HG03280 (cell line): Measurements from ENCODE around the gene NEURL3.
"Not testable (repeated sequence)": the region's sequence is repeated elsewhere in the genome, so short reads cannot be mapped to it uniquely, and the experiment has no call there.

Experiments used
- ATAC-seq: cut with Tn5 transposase; IDR thresholded peaks from one replicate; pipeline ENCODE4 v1.9.1; 2021; ENCODE audit warnings: mild to moderate bottlenecking, moderate library complexity; ENCODE audit not compliant: unreplicated experiment

The NEURL3 gene, protein sequence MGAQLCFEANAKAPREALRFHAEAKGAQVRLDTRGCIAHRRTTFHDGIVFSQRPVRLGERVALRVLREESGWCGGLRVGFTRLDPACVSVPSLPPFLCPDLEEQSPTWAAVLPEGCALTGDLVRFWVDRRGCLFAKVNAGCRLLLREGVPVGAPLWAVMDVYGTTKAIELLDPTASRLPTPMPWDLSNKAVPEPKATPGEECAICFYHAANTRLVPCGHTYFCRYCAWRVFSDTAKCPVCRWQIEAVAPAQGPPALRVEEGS

DNA sequence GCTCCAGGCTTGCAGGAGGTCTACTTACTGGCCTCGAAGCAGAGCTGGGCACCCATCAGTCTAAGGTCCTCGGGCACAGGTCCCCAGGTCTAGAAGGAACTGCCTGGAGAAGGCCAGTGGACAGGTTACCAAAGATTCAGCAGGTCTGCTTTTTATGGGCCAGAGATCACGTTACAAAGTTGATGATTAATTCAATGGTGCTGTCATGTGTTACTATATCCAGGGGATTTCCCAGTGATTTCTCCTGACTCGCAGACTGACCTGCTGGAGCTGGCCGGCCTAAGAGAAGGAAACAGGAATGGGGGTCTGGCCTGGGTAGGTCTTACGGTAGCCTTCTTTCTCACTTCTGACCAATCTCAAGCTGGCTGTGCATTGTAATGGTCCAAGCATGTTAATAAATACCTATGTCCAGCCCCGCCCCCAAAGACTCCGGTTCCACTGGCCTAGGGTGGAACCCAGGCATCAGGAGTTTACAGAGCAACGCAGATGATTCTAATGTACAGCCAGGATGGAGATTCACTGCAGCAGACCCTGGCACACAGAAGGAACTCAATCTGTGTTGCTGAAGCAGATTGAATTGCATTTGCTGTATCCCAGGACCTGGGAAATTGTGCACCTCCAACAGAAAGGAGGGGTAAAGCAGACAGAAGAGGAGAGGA, at the start of gene NEURL3:
Gene NEURL3 (minus strand): TSS at position 127 of the 659 bp plus-strand sequence. CDS start 71 bp downstream, at position 56.
- ATAC-seq, result no peak

DNA sequence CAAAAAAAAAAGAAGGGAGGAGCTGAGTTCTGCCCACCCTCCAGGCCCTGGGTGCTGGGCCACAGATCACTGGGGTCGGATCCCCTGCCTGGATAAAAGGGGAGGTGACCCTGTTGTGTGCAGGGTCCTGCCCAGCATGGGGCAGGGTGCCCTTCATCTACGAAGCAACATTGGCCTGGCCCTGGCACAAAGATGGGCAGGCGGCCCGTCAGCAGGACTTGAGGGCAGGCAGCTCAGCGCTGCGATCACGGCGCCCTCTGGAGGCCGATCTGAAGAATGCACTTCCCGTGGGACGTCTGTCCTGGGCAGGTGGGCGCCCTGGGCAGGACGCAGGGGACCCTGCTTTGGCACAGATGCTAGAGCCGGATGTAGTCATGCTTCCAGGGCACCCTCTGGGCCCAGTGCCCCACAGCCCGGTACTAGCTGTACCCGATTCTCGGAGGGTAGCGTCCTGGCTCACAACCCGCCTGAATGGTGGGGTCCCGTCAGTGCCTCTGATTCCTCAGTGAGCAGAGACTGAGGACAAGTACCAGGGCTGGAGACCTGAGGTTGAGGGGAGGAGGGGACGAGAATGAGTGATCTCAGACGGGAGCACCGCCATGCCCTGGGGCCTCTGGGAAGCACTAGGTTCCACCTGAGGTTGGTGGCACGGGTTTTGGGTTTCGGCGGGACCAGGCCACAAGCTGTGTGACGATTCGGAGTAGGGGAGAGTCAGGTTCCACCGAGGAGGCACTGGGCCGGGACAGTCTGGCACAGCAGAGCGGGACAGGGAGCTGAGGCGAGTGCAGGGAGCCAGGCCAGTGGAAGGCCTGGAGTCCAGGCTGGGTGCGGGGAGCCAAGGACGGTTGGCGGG, 49.4 kb upstream of the NEURL3 start:
- peak; percentile 61 for ATAC-seq

DNA sequence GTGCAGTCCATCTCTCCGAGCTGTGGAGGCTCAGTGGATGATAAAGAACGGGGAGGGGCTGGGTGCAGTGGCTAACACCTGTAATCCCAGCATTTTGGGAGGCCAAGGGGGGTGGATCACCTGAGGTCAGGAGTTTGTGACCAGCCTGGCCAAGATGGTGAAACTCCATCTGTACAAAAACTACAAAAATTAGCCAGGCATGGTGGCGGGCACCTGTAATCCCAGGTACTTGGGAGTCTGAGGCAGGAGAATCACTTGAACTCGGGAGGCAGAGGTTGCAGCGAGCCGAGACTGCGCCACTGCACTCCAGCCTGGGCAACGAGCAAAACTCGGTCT, 48.8 kb upstream of the NEURL3 start:
- ATAC-seq, result not testable (repeated sequence)

DNA sequence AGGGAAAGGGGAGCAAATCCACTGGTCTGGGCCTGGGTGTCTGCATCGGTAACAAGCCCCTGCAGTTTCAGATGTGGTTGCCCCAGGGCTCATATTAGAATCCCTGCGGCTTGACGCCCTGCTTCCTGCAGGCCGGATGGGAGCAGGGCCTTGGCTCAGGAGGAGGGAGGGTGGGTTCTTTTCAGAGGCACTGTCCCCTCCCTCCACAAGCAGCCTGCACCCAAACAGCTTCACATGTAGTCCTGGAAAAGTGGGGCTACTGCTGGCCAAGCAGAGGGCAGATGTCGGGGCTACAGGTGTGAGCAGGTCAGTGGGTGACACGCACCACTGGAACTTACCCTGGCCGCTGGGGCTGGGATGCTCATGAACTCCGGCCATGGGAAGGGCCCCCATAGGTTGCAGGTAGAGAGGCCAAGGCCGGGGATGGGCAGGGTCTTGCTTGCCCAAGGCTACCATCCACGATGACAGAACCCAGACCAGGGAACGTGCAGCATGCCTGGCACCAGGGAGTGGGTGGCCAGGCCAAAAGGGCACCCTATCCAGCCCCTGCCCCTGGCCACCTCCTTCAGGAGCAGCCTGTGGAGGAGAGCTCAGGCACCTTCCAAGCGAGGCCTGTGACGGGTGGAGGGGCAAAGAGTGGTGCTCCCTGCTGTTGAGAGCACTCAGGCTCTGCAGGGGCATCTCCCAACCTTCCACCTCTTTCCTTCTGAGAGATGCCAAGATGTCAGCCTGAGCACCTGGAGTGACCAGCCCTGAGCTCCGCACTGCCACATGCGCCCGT, 48.2 kb upstream of the NEURL3 start:
- no peak for ATAC-seq

DNA sequence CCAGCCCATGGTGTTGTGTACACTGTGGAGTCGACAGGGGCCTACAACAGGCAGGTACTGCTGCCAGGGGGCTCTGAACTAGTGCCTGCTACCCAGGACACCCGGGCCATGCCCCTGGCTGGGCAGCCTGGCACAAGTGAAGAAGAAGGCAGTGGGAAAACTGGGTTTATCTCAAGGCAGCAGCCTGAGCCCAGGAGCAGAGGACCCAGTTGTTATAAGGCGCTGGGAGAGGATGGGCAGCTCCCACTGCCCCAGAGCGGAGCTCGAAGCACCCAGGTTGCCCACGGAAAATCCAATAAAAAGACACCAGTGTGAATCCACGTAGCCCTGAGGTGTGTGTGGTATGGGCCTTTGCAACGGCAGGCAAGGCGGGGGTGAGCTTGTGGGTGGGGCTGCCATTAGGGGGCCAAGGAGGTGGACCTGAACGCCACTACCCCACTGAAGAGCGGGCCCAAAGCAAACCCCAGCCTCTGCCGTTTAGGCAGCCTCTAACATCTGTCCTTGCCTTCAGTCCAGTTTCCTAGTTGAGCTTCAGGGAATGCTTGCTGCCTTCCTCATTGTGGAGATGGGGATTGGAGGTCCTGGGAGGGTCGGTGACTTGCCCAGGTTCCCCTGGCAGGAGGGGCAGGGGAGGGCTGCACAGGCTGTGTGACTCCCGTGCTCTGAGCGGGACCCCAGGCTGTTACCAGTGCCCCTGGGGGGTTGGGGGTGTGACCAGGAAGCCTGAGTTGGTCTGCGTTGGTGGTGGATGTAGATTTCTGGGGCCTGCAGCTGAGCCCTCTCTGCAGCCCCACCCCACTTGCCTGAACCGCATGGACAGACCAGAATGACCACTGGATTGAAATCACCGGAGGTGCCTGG, 47.4 kb upstream of the NEURL3 start:
- no peak for ATAC-seq

DNA sequence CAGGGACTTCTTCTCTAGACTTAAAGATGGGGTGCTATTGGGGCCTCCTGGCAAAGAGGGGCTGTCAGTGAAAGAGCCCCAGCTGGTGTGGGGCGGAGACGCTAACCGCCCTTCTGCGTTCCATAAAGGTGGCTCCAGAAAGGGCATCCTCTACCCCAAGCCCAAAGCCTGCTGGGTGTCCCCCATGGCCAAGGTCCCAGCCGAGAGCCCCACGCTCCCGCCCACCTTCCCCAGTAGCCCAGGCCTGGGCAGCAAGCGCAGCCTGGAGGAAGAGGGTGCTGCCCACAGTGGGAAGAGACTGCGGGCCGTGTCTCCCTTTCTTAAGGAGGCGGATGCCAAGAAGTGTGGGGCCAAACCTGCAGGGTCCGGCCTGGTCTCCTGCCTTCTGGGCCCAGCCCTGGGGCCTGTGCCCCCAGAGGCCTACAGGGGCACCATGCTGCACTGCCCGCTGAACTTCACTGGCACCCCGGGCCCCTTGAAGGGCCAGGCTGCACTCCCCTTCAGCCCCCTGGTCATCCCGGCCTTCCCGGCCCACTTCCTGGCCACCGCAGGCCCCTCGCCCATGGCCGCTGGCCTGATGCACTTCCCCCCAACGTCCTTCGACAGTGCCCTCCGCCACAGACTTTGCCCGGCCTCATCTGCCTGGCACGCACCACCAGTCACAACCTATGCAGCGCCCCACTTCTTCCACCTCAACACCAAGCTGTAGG, 46.6 kb upstream of the NEURL3 start:
- ATAC-seq, result no peak

DNA sequence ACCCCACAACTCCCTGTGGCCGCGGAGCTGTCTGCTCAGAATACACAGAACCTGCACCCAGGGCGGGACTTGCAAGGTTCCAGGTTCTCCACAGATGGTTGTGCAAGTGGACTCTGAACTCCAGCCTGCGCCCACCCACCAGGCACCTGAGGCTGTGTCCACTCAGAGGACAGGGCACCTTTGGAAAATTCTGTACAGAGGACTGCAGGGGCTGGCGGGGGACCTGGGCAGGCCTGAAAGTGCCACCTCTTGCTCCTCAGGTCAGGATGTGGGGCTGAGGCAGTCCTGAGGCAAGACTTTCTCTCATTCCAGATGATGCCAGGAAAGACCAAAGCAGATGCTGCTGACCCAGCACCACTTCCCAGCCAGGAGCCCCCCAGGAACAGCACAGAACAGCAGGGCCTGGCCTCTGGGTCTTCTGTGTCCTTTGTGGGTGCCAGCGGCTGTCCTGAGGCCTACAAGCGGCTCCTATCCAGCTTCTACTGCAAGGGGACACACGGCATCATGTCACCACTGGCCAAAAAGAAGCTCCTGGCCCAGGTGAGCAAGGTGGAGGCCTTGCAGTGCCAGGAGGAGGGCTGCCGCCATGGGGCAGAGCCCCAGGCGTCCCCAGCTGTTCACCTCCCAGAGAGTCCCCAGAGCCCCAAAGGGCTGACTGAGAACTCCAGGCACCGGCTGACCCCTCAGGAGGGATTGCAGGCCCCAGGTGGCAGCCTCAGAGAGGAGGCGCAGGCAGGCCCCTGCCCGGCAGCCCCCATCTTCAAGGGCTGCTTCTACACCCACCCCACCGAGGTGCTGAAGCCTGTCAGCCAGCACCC, 45.8 kb upstream of the NEURL3 start:
- ATAC-seq, result no peak

DNA sequence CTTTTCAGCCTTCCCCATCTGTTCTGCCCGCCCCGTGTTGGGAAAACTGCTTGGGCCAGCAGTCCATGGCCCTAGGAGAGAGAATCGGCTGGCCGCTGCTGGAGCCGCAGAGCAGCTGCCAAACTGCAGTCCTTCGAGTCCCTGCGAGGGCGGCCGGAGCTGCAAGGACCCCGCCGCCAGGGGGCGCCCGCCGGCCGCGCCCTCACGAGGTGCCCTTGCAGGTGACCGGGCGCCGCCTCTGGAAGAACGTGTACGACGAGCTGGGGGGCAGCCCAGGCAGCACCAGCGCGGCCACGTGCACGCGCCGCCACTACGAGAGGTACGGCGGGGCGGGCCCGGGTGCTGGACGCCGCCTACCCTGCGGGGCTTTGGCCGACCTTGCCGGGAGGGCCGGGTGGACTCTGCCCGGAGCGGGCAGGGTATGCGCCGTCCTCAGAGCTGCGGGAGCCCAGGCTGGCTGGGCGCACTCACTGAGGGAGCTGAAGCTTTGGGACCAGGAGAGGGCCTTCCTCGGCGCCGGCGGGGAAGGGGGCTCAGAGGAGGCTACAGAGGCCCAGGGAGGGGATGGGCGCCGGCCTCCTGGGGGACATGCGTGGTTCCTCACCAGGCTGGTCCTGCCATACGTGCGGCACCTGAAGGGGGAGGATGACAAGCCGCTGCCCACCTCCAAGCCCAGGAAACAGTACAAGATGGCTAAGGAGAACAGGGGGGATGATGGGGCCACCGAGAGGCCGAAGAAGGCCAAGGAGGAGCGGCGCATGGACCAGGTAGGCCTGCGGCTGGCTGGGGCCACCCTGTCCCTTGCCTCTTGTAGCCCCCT, 45.0 kb upstream of the NEURL3 start:
- no peak for ATAC-seq

DNA sequence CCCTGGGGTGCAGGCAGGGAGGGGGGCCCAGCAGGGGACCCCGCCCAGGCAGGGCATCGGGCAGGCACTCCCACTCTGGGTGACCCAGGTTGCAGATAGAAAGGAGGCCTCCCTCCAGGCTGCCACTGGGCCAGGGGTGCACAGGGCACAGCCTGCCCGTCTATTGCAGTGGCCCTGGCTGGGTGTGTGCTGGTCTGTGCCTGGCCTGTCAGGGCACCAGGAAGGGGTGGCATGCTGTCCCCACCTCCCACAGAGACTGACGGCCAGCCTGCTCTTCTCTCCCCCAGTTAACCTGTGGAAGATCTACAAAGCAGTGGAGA, 44.3 kb upstream of the NEURL3 start:
- ATAC-seq, result no peak

DNA sequence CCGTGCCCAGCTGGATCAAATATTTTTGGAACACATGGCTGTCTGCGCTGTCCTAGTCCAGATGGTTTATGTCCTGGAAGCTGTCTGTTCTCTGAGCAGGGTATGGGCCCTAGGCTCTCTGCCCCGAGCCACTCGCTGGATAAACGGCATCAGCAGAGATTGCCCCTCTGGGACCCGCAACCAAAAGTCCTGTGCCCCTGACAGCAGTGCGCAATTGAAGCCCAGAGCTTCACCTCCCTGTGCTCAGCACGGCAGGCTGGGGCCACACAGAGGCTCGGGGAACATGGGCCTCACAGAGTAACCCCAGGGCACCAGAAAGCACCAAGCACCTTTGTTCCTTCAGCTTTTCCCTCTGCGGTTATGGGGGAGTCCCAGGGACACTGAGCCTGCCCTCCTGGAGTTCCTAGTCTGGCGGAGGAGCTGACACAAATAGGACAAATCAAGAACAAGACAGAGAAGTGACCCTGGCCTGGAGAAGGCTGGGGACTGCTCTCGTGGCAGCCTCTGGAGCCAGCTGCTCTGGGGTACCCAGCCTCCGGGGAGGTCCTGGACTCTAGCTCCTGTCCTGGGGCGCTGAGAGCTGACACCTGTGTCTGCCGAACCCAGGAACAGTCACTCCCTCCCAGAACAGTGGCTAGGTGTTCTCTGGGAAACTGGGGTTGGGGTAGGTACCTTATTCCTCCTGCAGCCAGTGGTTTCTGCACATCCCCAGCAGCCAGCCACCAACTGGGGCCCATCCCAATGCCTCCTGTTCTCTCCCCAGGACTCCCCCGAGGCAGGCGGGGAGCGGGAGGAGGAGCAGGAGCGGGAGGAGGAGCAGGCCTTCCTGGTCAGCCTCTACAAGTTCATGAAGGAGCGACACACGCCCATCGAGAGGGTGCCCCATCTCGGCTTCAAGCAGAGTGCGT, 43.7 kb upstream of the NEURL3 start:
- no peak for ATAC-seq

DNA sequence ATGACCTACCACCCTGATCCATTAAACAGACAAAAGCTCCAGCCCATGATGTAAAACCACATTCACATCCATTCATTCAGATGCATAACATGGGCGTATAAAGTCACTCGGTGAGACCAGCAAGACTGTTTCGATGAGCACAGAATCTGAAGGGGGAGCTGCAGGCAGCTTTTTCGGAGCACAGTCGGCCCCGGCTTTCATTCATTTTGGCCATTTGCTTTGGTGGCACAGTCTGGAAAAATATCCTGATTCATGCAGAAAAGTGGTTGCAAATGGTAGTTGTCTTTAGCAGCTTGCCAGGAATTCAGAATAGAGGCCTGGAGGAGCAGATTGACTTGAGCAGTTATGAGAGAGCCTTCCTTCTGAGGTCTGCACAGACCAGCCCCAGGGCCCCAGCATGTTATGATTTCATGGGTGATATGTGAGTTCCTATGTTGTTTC, 42.6 kb upstream of the NEURL3 start:
- no peak for ATAC-seq

DNA sequence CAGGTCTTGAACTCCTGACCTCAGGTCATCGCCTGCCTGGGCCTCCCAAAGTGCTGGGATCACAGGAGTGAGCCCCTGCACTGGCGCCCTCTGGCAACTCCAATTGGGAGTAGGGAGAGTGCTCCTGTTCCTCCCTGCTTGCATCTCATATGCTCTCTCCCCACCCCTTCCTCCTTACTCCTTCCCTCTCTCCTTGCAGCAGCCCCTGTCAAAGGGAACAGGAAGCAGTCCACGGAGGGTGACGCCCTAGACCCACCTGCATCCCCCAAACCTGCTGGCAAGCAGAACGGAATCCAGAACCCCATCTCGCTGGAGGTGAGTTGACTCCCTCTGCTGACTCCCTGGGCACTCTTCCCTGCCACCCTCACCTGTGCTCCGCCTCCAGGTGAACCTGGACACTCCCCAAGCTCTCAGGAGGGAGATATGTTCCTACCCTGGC, 42.1 kb upstream of the NEURL3 start:
- no peak for ATAC-seq

DNA sequence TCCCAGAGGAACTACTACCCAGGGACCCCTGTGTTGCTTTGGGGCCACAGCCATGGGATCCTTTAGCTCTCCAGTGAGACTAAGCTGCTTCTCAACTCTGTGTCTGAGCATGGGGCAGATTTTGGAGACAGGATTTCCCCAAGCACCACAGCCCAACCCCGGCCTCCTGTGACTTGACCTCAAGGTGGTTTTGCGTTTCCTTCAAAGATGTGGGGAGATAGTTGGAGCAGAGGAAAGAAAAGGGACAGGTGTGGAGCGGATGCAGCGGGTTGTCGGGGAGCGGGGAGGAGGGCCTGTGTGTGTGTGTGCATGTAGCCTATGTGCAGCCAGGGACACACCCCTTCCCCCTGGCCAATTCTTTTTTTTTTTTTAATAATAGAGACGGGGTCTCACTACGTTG, 41.6 kb upstream of the NEURL3 start:
- no peak for ATAC-seq

DNA sequence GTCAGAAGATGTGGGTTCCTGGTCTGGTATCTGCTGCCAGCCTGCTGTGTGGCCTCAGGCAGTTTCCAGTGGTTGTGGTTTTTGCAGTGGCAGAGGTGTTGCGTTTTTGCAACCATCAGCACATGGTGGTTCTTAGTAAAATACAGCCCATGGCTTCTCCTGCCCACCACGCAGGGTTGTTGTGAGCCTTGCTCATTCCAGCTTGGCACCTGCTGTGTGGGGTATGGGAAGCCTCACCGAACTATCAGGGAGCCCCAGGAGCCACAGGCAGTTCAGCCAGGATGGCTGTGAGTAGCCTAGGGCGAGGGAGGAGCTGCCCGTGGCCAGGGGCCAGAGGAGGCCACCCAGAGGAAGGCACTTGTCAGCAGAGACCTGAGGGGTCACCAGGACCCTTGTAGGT, 41.2 kb upstream of the NEURL3 start:
- ATAC-seq, result no peak

DNA sequence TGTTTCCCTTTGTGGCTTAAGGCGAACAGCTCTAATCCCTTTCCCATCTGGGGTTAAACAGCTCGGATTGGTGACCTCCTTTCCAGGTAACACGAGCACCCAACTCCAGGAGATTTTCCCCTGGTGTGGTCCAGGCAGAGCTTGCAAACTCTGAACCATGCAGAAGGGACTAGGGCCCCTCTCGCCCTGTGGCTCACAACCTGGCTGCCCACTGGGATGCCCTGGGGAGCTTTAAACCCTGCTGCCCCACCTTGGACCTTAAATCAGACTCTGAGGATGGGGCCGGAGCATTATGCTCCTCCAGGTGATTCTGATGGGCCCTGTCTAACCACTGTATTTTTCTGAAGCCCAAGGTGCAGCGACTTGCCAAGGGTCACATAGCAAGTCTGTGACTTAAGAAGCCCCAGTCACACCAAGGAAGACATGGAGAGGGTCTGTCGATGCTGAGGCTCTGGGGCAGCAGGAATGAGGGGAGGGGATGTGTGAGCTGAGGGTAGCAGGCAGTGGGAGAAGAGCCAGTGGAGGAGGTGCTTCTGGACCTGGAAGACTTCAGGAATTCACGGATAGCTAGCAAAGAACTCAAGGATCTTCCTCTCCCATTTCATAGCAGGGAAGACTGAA, 37.3 kb upstream of the NEURL3 start:
- ATAC-seq, result no peak

DNA sequence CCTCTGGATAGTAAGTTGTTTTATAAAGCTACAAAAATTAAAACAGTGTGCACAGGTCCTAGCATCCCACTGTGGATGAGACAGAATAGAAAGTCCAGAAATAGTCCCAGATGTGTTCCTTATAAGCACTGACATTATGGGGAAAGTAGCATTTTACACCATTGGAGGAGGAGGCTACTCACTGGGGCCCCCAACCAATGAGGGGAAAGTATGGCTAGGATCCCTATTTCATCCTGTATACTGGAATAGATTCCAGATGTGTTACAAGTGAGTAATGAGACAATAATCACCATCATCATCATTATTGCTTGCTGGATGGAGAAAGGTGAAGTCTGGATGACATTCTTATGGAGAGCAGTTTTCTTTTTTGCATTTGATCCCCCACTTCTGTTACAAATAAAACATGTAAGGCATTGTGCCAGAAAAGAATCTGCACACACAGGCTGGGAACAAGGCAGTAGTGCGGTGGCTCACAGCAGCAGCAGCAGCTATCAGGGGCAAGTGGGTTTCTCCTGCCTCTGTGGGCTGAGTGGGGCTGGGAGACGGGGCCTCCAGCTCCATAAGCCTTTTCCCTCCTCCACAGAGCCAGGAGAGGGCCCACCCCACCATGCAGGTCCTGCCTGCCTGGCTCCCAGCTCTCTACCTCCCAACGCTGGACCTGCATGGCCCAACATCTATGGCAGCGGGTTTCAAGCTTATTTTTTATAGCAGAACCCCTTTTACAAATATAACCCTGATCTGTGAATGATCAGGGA, 36.4 kb upstream of the NEURL3 start:
- no peak for ATAC-seq
